Heart left ventricle (tissue), 16 donors: Measurements from ENCODE around the gene TBCK. TPM values are rescaled to one million over a fixed set of nuclear protein-coding genes. Genes with fewer than 3 reads are reported as not detected.

Source experiments
- ATAC-seq, 4 donors: fragments of 200-7000 bp; cut with Tn5 transposase; one replicate each; pipeline ENCODE4 v1.9.1; 2020 to 2022; ENCODE audit warnings: moderate library complexity in 4 of 4, mild to moderate bottlenecking in 3 of 4, moderate number of reproducible peaks in 1 of 4
- DNase-seq, 5 donors: peaks; one replicate each; pipeline ENCODE4 v3.0.0-alpha.2; 2020
- H3K27ac ChIP-seq, 12 donors: fragments of 200-600 bp; sonication (generic) in 4 of 12; one replicate each; pipeline versions ENCODE4 v1.5.0 to v1.8.0; 2016 to 2022; ENCODE audit warnings: mild to moderate bottlenecking in 2 of 12
- H3K27me3 ChIP-seq, 9 donors: fragments of 200-600 bp; sonication (generic) in 2 of 9; one replicate each; pipeline versions ENCODE4 v1.5.1 to v1.8.0; 2016 to 2022; ENCODE audit warnings: mild to moderate bottlenecking in 3 of 9
- H3K36me3 ChIP-seq, 9 donors: fragments of 200-600 bp; sonication (generic) in 2 of 9; one replicate each; pipeline versions ENCODE4 v1.5.0 to v1.8.0; 2018 to 2022; ENCODE audit warnings: mild to moderate bottlenecking in 2 of 9
- H3K4me1 ChIP-seq, 12 donors: fragments of 200-600 bp; sonication (generic) in 4 of 12; one replicate each; pipeline versions ENCODE4 v1.5.0 to v1.8.0; 2016 to 2022; ENCODE audit warnings: mild to moderate bottlenecking in 3 of 12
- H3K4me3 ChIP-seq, 12 donors: fragments of 200-600 bp; sonication (generic) in 4 of 12; one replicate each; pipeline versions ENCODE4 v1.5.0 to v1.8.0; 2017 to 2022; ENCODE audit warnings: mild to moderate bottlenecking in 9 of 12, moderate library complexity in 4 of 12
- H3K9me3 ChIP-seq, 12 donors: fragments of 200-600 bp; sonication (generic) in 4 of 12; one replicate each; pipeline versions ENCODE4 v1.5.0 to v1.8.0; 2016 to 2022; ENCODE audit warnings: mild to moderate bottlenecking in 1 of 12
- POLR2A ChIP-seq, 2 donors: fragments of 450-650 bp; IDR thresholded peaks; one replicate each; pipeline ENCODE4 v1.6.1; 2017; ENCODE audit warnings: antibody characterized with exemption in 2 of 2, mild to moderate bottlenecking in 2 of 2, moderate library complexity in 2 of 2
- WGBS, 4 donors: extraction: QIAGEN DNeasy Blood & Tissue Kit in 2 of 4; methylation state at CpG; one replicate each; pipeline versions ENCODE4 v1.1.5 to v1.1.7; 2013 to 2018; 5-methylcytosine and 5-hydroxymethylcytosine counted together
- intact Hi-C, 10 donors: fragments of 100-400 bp; cut with DNase I; formaldehyde crosslinking; loops; one replicate each; pipeline versions ENCODE4 v1.11.1 to v1.14.2; 2022
- polyA plus RNA-seq, 2 donors: library from polyadenylated mRNA; stranded (reverse); fragments of 200-250 nt; gene quantifications; one replicate each; pipeline ENCODE4 v1.2.3, GENCODE V29; 2013
- total RNA-seq, 9 donors: library from RNA; depleted of rRNA in 2 of 9; stranded (reverse); fragments of >200 nt in 2 of 9; fragmentation: NEBNext Ultra II Directional in 3 of 9; extraction: Animal tissue kit (Norgen Biotek cat#: 25700) in 3 of 9; gene quantifications; one replicate each; pipeline versions ENCODE4 v1.1.0 to v1.2.4, GENCODE V29; 2016 to 2023
- TF ChIP-seq, protein P1 (sequence below), 12 donors: fragments of 200-600 bp; sonication (generic) in 4 of 12; IDR thresholded peaks; one replicate each; pipeline versions ENCODE4 v1.5.0 to v1.8.0; 2018 to 2022; ENCODE audit warnings: antibody characterized with exemption in 12 of 12, mild to moderate bottlenecking in 5 of 12
- donor health status: ischemic (EF 13 %, LVEDD 7.1; RV severe dilation, severe dysfunction).
- donor health status: healthy with polysubstance abuse.
- donor health status: DM: no; HTN: yes; CAD: no.
- donor health status: DM: no; HTN: no; CAD: no.
- donor health status: ischemic (EF 25% LVEDD 6.9; RV normal size, moderate dysfunction).
- donor health status: ischemic (EF 25% LVEDD 5.7; RV mildly dilated, moderate dysfunction).
- donor health status: healthy.
- donor health status: DM: yes; HTN: yes; CAD: no.
- donor health status: ischemic (EF 35%, LVEDD 5.7; RV mildly dilated, moderate dysfunction).
- donor health status: nonischemic (EF 11% LVEDD 7.7; RV severe dilation, severe dysfunction).
- donor health status: DM: yes; HTN: yes; CAD: no.
- donor health status: PGD.
- donor health status: ischemic (EF 29% LVEDD 5.4; RV normal size, mild dysfunction).
- donor health status: nonischemic (EF 23%, LVEDD 6.1; RV moderate dilation, normal function).

The TBCK gene
- total and polyA plus RNA-seq, 11 donors: 5.0 to 27.1 (median 14.6) TPM

DNA sequence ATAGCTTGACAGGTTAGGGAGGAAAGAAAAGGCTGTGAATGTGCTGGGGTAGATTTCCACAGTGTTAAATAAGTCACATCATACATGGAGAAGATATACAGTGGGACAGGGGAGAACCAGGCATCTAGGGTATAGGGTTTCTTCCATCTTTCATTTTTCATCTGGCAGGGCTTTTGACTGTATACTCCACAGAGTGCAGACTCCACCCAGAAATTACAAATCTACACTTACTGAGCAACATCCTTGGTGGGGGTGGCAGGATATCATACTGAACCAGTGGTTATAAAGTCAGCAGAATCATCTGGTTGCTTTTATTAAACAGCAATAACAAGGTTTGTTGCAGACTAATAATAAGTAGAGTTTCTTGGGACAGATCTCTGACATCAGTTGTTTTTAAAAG, 266.5 kb downstream of the TBCK start:
- peaks cover 0 to 14% (median 4%) of the 10 kb centered on the region in 9 donors for H3K36me3 ChIP-seq
- H3K27me3 ChIP-seq: no peaks in the 10 kb centered on the region
- no peaks in the 10 kb centered on the region for H3K9me3 ChIP-seq
- H3K4me3 ChIP-seq: no peak overlapping the region
- H3K27ac ChIP-seq: no peak overlapping the region
- H3K4me1 ChIP-seq: no peaks in the 10 kb centered on the region
- no peak for DNase-seq
- intact Hi-C loops: no loop called here
- ATAC-seq: no peak
- no peak for TF ChIP-seq POLR2A (IDR thresholded peaks at IDR 0.05)
- TF ChIP-seq, protein P1, sequence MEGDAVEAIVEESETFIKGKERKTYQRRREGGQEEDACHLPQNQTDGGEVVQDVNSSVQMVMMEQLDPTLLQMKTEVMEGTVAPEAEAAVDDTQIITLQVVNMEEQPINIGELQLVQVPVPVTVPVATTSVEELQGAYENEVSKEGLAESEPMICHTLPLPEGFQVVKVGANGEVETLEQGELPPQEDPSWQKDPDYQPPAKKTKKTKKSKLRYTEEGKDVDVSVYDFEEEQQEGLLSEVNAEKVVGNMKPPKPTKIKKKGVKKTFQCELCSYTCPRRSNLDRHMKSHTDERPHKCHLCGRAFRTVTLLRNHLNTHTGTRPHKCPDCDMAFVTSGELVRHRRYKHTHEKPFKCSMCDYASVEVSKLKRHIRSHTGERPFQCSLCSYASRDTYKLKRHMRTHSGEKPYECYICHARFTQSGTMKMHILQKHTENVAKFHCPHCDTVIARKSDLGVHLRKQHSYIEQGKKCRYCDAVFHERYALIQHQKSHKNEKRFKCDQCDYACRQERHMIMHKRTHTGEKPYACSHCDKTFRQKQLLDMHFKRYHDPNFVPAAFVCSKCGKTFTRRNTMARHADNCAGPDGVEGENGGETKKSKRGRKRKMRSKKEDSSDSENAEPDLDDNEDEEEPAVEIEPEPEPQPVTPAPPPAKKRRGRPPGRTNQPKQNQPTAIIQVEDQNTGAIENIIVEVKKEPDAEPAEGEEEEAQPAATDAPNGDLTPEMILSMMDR (IDR thresholded peaks at IDR 0.05): no peak

DNA sequence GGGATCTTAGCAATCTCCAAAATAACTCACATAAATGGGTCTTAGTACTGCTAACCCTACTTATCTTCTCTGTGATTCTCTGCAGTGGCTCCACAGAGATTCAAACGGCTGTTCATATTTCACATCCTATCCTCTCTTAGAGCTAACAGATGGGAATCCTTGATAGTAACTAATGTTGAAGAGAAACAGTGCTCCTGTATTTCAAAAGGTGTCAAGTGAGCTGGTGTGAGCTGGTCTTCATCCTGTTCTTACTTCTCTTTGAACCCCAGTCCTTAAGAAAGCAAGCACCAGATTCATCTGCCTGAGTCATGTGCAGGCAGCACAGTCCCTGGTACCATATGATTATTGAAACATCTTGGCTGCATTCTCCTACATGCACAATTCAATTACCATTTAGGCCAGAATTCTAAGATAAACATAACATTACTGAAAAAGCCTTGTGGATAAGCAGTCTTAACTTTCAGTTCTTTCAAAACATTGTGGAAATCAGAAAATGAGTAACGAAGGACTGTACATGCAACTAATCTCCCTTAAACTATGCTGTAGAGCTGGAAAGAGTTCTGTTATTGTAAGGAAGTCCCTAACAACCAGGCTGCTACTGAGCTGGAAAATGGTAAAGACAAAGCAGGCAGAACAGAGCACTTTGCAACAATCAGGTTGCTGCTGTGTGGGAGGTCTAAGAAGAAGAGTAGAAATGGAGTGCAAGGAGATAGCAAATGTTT, 267.6 kb downstream of the TBCK start:
- Histone ChIP-seq H3K4me1 (peaks cover 0 to 1% (median 0%) of the 10 kb centered on the region in 12 donors), H3K36me3 (peaks cover 0 to 14% (median 4%) of the 10 kb centered on the region in 9 donors), H3K4me3 (no peak overlapping the region), H3K9me3 (no peaks in the 10 kb centered on the region), H3K27me3 (no peaks in the 10 kb centered on the region), H3K27ac (no peak overlapping the region)
- WGBS, 4 donors: 51 to 66% (median 64%) methylated on average over 2 of the region's 2 CpGs
- intact Hi-C loops: no loop called here
- no peak for DNase-seq
- TF ChIP-seq, protein P1 (IDR thresholded peaks at IDR 0.05): no peak
- no peak for TF ChIP-seq POLR2A (IDR thresholded peaks at IDR 0.05)
- no peak for ATAC-seq

DNA sequence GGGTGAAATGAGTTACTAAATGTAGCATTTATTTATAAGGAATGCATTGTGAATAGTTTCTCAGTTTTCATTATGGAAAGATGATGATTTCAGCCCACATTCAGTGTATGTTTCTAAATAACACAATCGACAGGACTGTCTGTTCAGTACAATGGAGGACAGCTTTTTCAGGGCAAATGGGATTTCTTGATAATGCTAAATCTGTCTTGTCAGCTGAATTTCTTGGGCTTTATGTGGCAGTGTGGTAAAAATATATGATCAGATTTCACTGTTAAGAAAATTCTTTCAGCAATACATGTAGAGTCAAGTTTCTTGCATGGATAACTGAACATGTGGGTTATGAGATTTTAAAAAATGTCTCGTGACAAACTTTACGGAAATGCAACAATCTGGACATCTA, 269.9 kb downstream of the TBCK start:
- DNase-seq (no peak), ATAC-seq (no peak)
- 90 to 98% (median 96%) methylated on average over 3 of the region's 3 CpGs for WGBS, 4 donors
- intact Hi-C loops: no loop called here
- no peak overlapping the region for H3K4me3 ChIP-seq
- H3K9me3 ChIP-seq: no peaks in the 10 kb centered on the region
- TF ChIP-seq, protein P1 (IDR thresholded peaks at IDR 0.05): no peak
- TF ChIP-seq POLR2A (IDR thresholded peaks at IDR 0.05): no peak
- no peaks in the 10 kb centered on the region for H3K27me3 ChIP-seq
- no peak overlapping the region for H3K27ac ChIP-seq
- peaks cover 0 to 10% (median 0%) of the 10 kb centered on the region in 12 donors for H3K4me1 ChIP-seq
- peaks cover 0 to 14% (median 4%) of the 10 kb centered on the region in 9 donors for H3K36me3 ChIP-seq

DNA sequence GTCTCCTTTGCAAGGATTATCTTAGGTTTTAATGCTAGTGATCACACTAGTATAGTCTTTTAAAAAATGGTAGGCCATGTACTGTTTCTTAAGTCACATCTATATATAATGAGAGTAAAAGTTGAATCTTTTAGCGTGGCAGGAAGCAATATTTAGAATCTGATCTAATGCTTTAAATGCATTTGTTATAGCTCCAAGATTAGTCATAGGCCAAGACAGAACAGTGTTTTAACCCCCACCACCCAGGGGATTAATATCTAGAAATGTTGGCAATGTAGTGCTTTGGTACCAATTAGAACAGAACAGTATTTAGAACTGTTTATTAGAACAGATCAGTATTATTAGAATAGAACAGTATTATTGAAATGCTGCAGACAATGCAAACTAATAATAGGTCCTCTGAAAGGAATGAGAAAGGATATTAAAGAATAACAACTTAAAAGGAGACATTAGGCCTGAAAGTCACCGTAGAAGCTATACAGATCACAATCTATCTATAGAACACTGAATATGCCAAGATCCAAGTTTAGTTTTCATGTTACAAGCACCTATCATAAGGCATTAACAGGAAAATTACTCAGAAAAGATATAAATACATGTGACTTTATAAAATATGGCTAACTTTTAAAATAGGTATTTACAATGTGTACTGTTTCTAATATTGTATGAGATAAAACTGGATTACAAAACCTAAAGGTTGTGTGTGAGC, 274.6 kb downstream of the TBCK start:
- 28 to 37% (median 34%) methylated on average over 2 of the region's 2 CpGs for WGBS, 4 donors

More for the DNA sequence above, 274.6 kb downstream of the TBCK start:
- Histone ChIP-seq H3K36me3 (peaks cover 0 to 14% (median 4%) of the 10 kb centered on the region in 9 donors), H3K4me3 (no peak overlapping the region), H3K9me3 (no peaks in the 10 kb centered on the region), H3K27me3 (no peaks in the 10 kb centered on the region), H3K27ac (no peak overlapping the region), H3K4me1 (peaks cover 0 to 10% (median 0%) of the 10 kb centered on the region in 12 donors)
- DNase-seq (no peak), ATAC-seq (no peak)
- TF ChIP-seq, protein P1 (IDR thresholded peaks at IDR 0.05): no peak
- no peak for TF ChIP-seq POLR2A (IDR thresholded peaks at IDR 0.05)
- intact Hi-C loops: no loop called here
